GM19351 (cell line): ENCODE measurements around the gene EDDM3A.
"Not testable (repeated sequence)": the region's sequence is repeated elsewhere in the genome, so short reads cannot be mapped to it uniquely, and the experiment has no call there.

Experiments used
- ATAC-seq: cut with Tn5 transposase; IDR thresholded peaks from one replicate; pipeline ENCODE4 v1.9.1; 2021; ENCODE audit warnings: mild to moderate bottlenecking, moderate library complexity; ENCODE audit not compliant: unreplicated experiment

Gene EDDM3A

GRCh38 chr14:20732979-20733635, 12.6 kb upstream of the EDDM3A start:
- ATAC-seq = no peak

GRCh38 chr14:20733684-20734429, 11.8 kb upstream of the EDDM3A start:
- no peak for ATAC-seq

- no peak for ATAC-seq
Measured at GRCh38 chr14:20734430-20734806, 11.3 kb upstream of the EDDM3A start.

- not testable (repeated sequence) for ATAC-seq
Measured at GRCh38 chr14:20738292-20738691, 7.4 kb upstream of the EDDM3A start.

- no peak for ATAC-seq
Measured at GRCh38 chr14:20742132-20742531, 3.6 kb upstream of the EDDM3A start.

GRCh38 chr14:20743556-20743955, 2.1 kb upstream of the EDDM3A start:
- no peak for ATAC-seq

- ATAC-seq = no peak
Measured at GRCh38 chr14:20746566-20746965, 879 bp downstream of the EDDM3A start.

GRCh38 chr14:20748439-20748838, 2.8 kb downstream of the EDDM3A start:
- no peak for ATAC-seq

GRCh38 chr14:20750194-20750593, 4.5 kb downstream of the EDDM3A start:
- ATAC-seq = no peak

GRCh38 chr14:20751963-20752562, 6.4 kb downstream of the EDDM3A start:
- ATAC-seq = no peak

GRCh38 chr14:20754308-20754707, 8.6 kb downstream of the EDDM3A start:
- ATAC-seq = no peak

- no peak for ATAC-seq
Measured at GRCh38 chr14:20755037-20755436, 9.3 kb downstream of the EDDM3A start.

GRCh38 chr14:20757965-20758364, 12.3 kb downstream of the EDDM3A start:
- no peak for ATAC-seq

GRCh38 chr14:20759465-20759864, 13.8 kb downstream of the EDDM3A start:
- ATAC-seq = not testable (repeated sequence)

GRCh38 chr14:20760950-20761349, 15.3 kb downstream of the EDDM3A start:
- no peak for ATAC-seq

- ATAC-seq = no peak
Measured at GRCh38 chr14:20768593-20768892, 22.9 kb downstream of the EDDM3A start.

GRCh38 chr14:20769421-20769820, 23.7 kb downstream of the EDDM3A start:
- no peak for ATAC-seq

GRCh38 chr14:20772650-20773049, 27.0 kb downstream of the EDDM3A start:
- ATAC-seq = no peak

GRCh38 chr14:20774258-20774824, 28.7 kb downstream of the EDDM3A start:
- ATAC-seq = no peak

GRCh38 chr14:20775043-20775442, 29.4 kb downstream of the EDDM3A start:
- ATAC-seq = no peak

GRCh38 chr14:20775901-20776300, 30.2 kb downstream of the EDDM3A start:
- ATAC-seq = no peak

- no peak for ATAC-seq
Measured at GRCh38 chr14:20781803-20782202, 36.1 kb downstream of the EDDM3A start.
